Erythroblast (primary cell): ENCODE measurements around the gene DDOST.

Experiments used
- GATA1 ChIP-seq: IDR thresholded peaks from 2 replicates; pipeline ENCODE4 v1.6.1; 2011; ENCODE audit warnings: low read depth, mild to moderate bottlenecking, control low read depth, low read length, moderate library complexity
- POLR2A ChIP-seq: IDR thresholded peaks from 2 replicates; pipeline ENCODE4 v1.6.1; 2011; ENCODE audit warnings: mild to moderate bottlenecking, low read length

DNA sequence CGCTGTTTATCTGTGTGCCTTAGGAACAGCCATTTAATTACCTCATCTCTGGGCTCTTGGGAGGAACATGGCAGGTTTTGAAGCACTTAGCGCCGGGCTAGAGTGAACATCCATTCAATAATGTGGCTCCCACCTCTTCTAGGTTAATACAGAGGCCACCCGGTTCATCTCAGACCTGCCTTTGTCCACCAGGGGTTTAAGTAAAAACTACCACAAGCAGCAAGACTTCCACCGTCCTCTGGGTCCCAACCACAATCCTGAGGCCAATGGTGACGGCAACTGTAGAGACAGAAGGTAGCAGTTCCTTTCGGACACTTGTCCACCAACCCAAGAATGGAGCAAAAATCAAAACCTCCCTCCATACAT lies 924 bp upstream of the DDOST start:
- TF ChIP-seq POLR2A (no peak), GATA1 (no peak)
